Ovary (tissue), 10 donors: ENCODE data around the gene TSPAN14. TPM values are rescaled to one million over a fixed set of nuclear protein-coding genes. Genes with fewer than 3 reads are reported as not detected.
A peak's percentile ranks its signal among the peaks of the same experiment; 100 is the strongest.

ENCODE experiments used
- DNase-seq, 5 donors: peaks; one replicate each; pipeline ENCODE4 v3.0.0-alpha.2; 2019 to 2020
- H3K27ac ChIP-seq, 2 donors: fragments of 200-600 bp; one replicate each; pipeline versions ENCODE4 v1.5.1 to v1.8.0; 2019 to 2022
- H3K27me3 ChIP-seq: fragments of 200-600 bp; one replicate; pipeline ENCODE4 v1.8.0; 2022
- H3K36me3 ChIP-seq: fragments of 200-600 bp; sonication (generic); one replicate; pipeline ENCODE4 v1.5.1; 2019
- H3K4me1 ChIP-seq: one replicate; pipeline ENCODE4 v1.8.1; 2013; ENCODE audit warnings: mild to moderate bottlenecking, moderate library complexity; ENCODE audit not compliant: insufficient read depth
- H3K4me3 ChIP-seq: fragments of 200-600 bp; sonication (generic); one replicate; pipeline ENCODE4 v1.5.1; 2017
- H3K9me3 ChIP-seq, 2 donors: fragments of 200-600 bp in 1 of 2; sonication (generic) in 1 of 2; one replicate each; pipeline versions ENCODE4 v1.5.1 to v1.8.1; 2013 to 2019; ENCODE audit warnings: mild to moderate bottlenecking in 1 of 2, moderate library complexity in 1 of 2
- CTCF ChIP-seq, 3 donors: fragments of 450-650 bp in 2 of 3; fragments of 200-600 bp in 1 of 3; IDR thresholded peaks; one replicate each; pipeline versions ENCODE4 v1.5.1 to v1.8.0; 2016 to 2022; ENCODE audit warnings: antibody characterized with exemption in 3 of 3, mild to moderate bottlenecking in 1 of 3
- EP300 ChIP-seq: sonication (generic); formaldehyde crosslinking; IDR thresholded peaks from one replicate; pipeline ENCODE4 v1.6.1; 2017; ENCODE audit warnings: antibody characterized with exemption
- POLR2A ChIP-seq: fragments of 450-650 bp; IDR thresholded peaks from one replicate; pipeline ENCODE4 v1.6.1; 2017; ENCODE audit warnings: antibody characterized with exemption, mild to moderate bottlenecking, moderate library complexity
- WGBS, 3 donors: extraction: QIAGEN DNeasy Blood & Tissue Kit in 1 of 3; methylation state at CpG; one replicate each; pipeline versions ENCODE4 v1.1.5 to v1.1.7; 2013 to 2017; 5-methylcytosine and 5-hydroxymethylcytosine counted together
- intact Hi-C, 4 donors: fragments of 100-400 bp; cut with DNase I; formaldehyde crosslinking; loops; one replicate each; pipeline versions ENCODE4 v1.11.0 to v1.15.1; 2022 to 2023
- long read RNA-seq, 3 donors: library from polyadenylated mRNA in 2 of 3; unstranded in 2 of 3; transcript quantifications; one replicate each; pipeline ENCODE4 v2.0.0 and lab custom pipeline, GENCODE V29; 2021 to 2026
- polyA plus RNA-seq, 2 donors: library from polyadenylated mRNA; stranded (reverse); fragments of 200-250 nt in 1 of 2; fragments of 350-450 nt in 1 of 2; fragmentation: Illumina TruSeq in 1 of 2; extraction: RNeasy Lipid Tissue Mini Kit (QIAGEN cat#74804) in 1 of 2; gene quantifications; one replicate each; pipeline ENCODE4 v1.2.3, GENCODE V29; 2013 to 2014
- total RNA-seq, 7 donors: library from RNA; depleted of rRNA in 2 of 7; stranded (reverse); fragments of >200 nt in 2 of 7; fragmentation: NEBNext Ultra II Directional in 3 of 7; extraction: Animal tissue kit (Norgen Biotek cat#: 25700) in 3 of 7; gene quantifications; one replicate each; pipeline versions ENCODE4 v1.1.0 to v1.2.4, GENCODE V29; 2016 to 2023
- donor health status: DM: no; HTN: no; CAD: no; lungs with moderate emphysema.
- donor health status: DM: no; HTN: no; CAD: no.
- donor health status: Bipolar disorder and iron deficiency.
- donor health status: DM: yes; HTN: yes; CAD: no.
- donor health status: DM: no; HTN: no; CAD: no.
- donor health status: DM: yes; HTN: yes; CAD: no.

The TSPAN14 gene
- total RNA-seq (100 to 1,000 TPM in 1 of 7 donors, 10 to 100 TPM in 6; 38.5 to 103 (median 74.8) TPM), polyA plus RNA-seq (10 to 100 TPM; 35.4 to 77.1 TPM)
- long read RNA-seq, donor 1, full-length matches to known transcripts: 33 of 95 reads
- long read RNA-seq, donor 1, partial matches to known transcripts: 7 of 95 reads
- long read RNA-seq, donor 1, other reads (novel, unspliced or antisense): 55 of 95 reads
- long read RNA-seq, donor 2, full-length matches to known transcripts: 18 of 86 reads
- long read RNA-seq, donor 2, partial matches to known transcripts: 52 of 86 reads
- long read RNA-seq, donor 2, other reads (novel, unspliced or antisense): 16 of 86 reads
- long read RNA-seq, donor 3, full-length matches to known transcripts: 38 of 113 reads
- long read RNA-seq, donor 3, partial matches to known transcripts: 6 of 113 reads
- long read RNA-seq, donor 3, other reads (novel, unspliced or antisense): 69 of 113 reads

- Histone ChIP-seq H3K9me3 (no peaks in the 10 kb centered on the region), H3K4me3 (peak within 1 kb of the TSS; percentile 97), H3K4me1 (peaks cover 14% of the 10 kb centered on the region), H3K36me3 (no peaks in the 10 kb centered on the region), H3K27me3 (no peaks in the 10 kb centered on the region), H3K27ac (peak within 1 kb of the TSS; percentile 94 to 97)
- TF ChIP-seq CTCF (IDR thresholded peaks at IDR 0.05) (no peak), POLR2A (peak; percentile 58), EP300 (no peak)
- intact Hi-C loops: loop anchor here in 3 of 4 donors (2.0 to 5.0 kb wide), 3 partner anchors 43 to 48 kb away; partner anchors contain the start of gene PRXL2A (in 1 of the 3)
- DNase-seq: peak; percentile 86 to 91 (median 89)
- 0 to 1% (median 1%) methylated on average over 10 to 95 of the region's 97 CpGs for WGBS, 3 donors
Observed at GRCh38 chr10:80453842-80454512, at the start of gene TSPAN14. TSPAN14 (plus strand) TSS chr10:80454310; CDS start chr10:80489234, 34,924 bp downstream.

GRCh38 chr10:80405035-80405434 is 49.1 kb upstream of the TSPAN14 start:
- TF ChIP-seq POLR2A (no peak), CTCF (IDR thresholded peaks at IDR 0.05) (no peak), EP300 (no peak)
- H3K36me3 ChIP-seq: no peaks in the 10 kb centered on the region
- H3K4me1 ChIP-seq: peaks cover 6% of the 10 kb centered on the region
- 92 to 97% (median 94%) methylated on average over 1 of the region's 1 CpG for WGBS, 3 donors
- no peaks in the 10 kb centered on the region for H3K9me3 ChIP-seq
- no peak overlapping the region for H3K27ac ChIP-seq
- no peak overlapping the region for H3K4me3 ChIP-seq
- intact Hi-C loops: loop anchor here in 2 of 4 donors (5.0 to 10.0 kb wide), 2 partner anchors 47 to 100 kb away; partner anchors contain the start of gene TSPAN14 (in 1 of the 2)
- no peak for DNase-seq
- no peaks in the 10 kb centered on the region for H3K27me3 ChIP-seq

GRCh38 chr10:80405626-80406025 is 48.5 kb upstream of the TSPAN14 start:
- intact Hi-C loops: loop anchor here in 2 of 4 donors (5.0 to 10.0 kb wide), 2 partner anchors 47 to 99 kb away; partner anchors contain the start of gene TSPAN14 (in 1 of the 2)
- no peak for TF ChIP-seq CTCF (IDR thresholded peaks at IDR 0.05)
- DNase-seq: no peak
- peak overlapping the region in 1 of 2 donors; percentile 59 for H3K27ac ChIP-seq
- H3K36me3 ChIP-seq: no peaks in the 10 kb centered on the region
- 54 to 68% (median 67%) methylated on average over 4 of the region's 4 CpGs for WGBS, 3 donors
- H3K9me3 ChIP-seq: no peaks in the 10 kb centered on the region
- H3K4me1 ChIP-seq: peaks cover 6% of the 10 kb centered on the region
- H3K4me3 ChIP-seq: no peak overlapping the region
- no peaks in the 10 kb centered on the region for H3K27me3 ChIP-seq

GRCh38 chr10:80406204-80406603 is 47.9 kb upstream of the TSPAN14 start:
- no peak overlapping the region for H3K4me3 ChIP-seq
- TF ChIP-seq POLR2A (no peak), EP300 (no peak), CTCF (IDR thresholded peaks at IDR 0.05) (no peak)
- no peak for DNase-seq
- no peaks in the 10 kb centered on the region for H3K36me3 ChIP-seq
- WGBS, 3 donors: 18 to 35% (median 19%) methylated on average over 4 of the region's 4 CpGs
- intact Hi-C loops: loop anchor here in 2 of 4 donors (5.0 to 10.0 kb wide), 2 partner anchors 46 to 99 kb away; partner anchors contain the start of gene TSPAN14 (in 1 of the 2)
- H3K27ac ChIP-seq: no peak overlapping the region
- H3K9me3 ChIP-seq: no peaks in the 10 kb centered on the region
- H3K4me1 ChIP-seq: peaks cover 10% of the 10 kb centered on the region
- no peaks in the 10 kb centered on the region for H3K27me3 ChIP-seq
